Gastroesophageal sphincter (tissue), 4 donors: ENCODE measurements around the gene NDUFS1. TPM values are rescaled to one million over a fixed set of nuclear protein-coding genes. Genes with fewer than 3 reads are reported as not detected.
"Not testable (repeated sequence)": the region's sequence is repeated elsewhere in the genome, so short reads cannot be mapped to it uniquely, and the experiment has no call there.

Experiments
- ATAC-seq: fragments of 150-250 bp; one replicate; pipeline ENCODE4 v1.9.1; 2016; ENCODE audit warnings: mild to moderate bottlenecking, moderate library complexity
- H3K27ac ChIP-seq, 4 donors: fragments of 200-600 bp; sonication (generic) in 3 of 4; 1 replicate in 3 of 4; 2 replicates in 1 of 4; pipeline ENCODE4 v1.5.1; 2016 to 2019
- H3K27me3 ChIP-seq: fragments of 200-600 bp; sonication (generic); one replicate; pipeline ENCODE4 v1.5.1; 2019
- H3K36me3 ChIP-seq, 2 donors: fragments of 200-600 bp; sonication (generic); one replicate each; pipeline ENCODE4 v1.5.1; 2019; ENCODE audit warnings: control low read depth in 1 of 2
- H3K4me1 ChIP-seq, 3 donors: fragments of 200-600 bp; sonication (generic); 1 replicate in 2 of 3; 2 replicates in 1 of 3; pipeline ENCODE4 v1.5.1; 2016 to 2019; ENCODE audit warnings: control low read depth in 2 of 3
- H3K4me3 ChIP-seq, 2 donors: fragments of 200-600 bp; sonication (generic); one replicate each; pipeline ENCODE4 v1.5.1; 2019; ENCODE audit warnings: mild to moderate bottlenecking in 1 of 2, moderate library complexity in 1 of 2
- H3K9me3 ChIP-seq, 3 donors: fragments of 200-600 bp; sonication (generic); one replicate each; pipeline ENCODE4 v1.5.1; 2017 to 2019; ENCODE audit warnings: control low read depth in 2 of 3
- EP300 ChIP-seq: sonication (generic); formaldehyde crosslinking; IDR thresholded peaks from one replicate; pipeline ENCODE4 v1.6.1; 2017; ENCODE audit warnings: antibody characterized with exemption, mild to moderate bottlenecking
- POLR2A ChIP-seq, 2 donors: fragments of 450-650 bp; IDR thresholded peaks; one replicate each; pipeline ENCODE4 v1.6.1; 2017; ENCODE audit warnings: antibody characterized with exemption in 2 of 2, mild to moderate bottlenecking in 2 of 2, moderate library complexity in 1 of 2
- POLR2AphosphoS5 ChIP-seq: sonication (generic); formaldehyde crosslinking; IDR thresholded peaks from one replicate; pipeline ENCODE4 v1.6.1; 2017; ENCODE audit warnings: antibody characterized with exemption
- WGBS, 2 donors: methylation state at CpG; one replicate each; pipeline ENCODE4 v1.1.5; 2018; ENCODE audit warnings: low coverage in 1 of 2; 5-methylcytosine and 5-hydroxymethylcytosine counted together
- total RNA-seq, 4 donors: library from RNA; depleted of rRNA; stranded (reverse); fragments of >200 nt; gene quantifications; one replicate each; pipeline ENCODE4 v1.1.0, GENCODE V29; 2016
- TF ChIP-seq, protein P1 (sequence below), 4 experiments: fragments of 200-600 bp in 2 of 4; fragments of 450-650 bp in 2 of 4; sonication (generic) in 1 of 4; IDR thresholded peaks; one replicate each; pipeline ENCODE4 v1.5.1; 2017 to 2019; ENCODE audit warnings: antibody characterized with exemption in 4 of 4, mild to moderate bottlenecking in 2 of 4, moderate library complexity in 2 of 4

NDUFS1 gene
- total RNA-seq, 4 donors from 2014 or later, result 101 to 165 (median 123) TPM

DNA sequence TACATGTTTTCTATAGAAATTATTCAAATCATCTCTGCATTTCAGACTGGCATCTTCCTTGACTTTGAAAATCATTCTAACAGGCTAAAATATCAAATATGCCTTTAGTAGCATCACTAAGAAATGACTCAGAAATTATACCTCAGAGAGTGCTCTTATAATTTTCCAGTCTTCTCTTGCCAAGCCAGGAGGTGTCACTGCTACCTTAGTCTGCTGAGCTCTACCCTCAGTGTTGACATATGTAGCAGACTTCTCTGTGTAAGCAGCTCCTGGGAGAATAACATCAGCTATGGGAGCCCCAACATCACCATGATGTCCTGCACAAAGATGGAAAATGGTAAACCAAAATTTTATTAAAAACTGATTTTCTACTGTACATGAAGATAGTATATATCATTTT, 31.6 kb downstream of the NDUFS1 start:
- TF ChIP-seq EP300 (no peak), POLR2AphosphoS5 (no peak), POLR2A (IDR thresholded peaks at IDR 0.05) (no peak)
- TF ChIP-seq, protein P1, sequence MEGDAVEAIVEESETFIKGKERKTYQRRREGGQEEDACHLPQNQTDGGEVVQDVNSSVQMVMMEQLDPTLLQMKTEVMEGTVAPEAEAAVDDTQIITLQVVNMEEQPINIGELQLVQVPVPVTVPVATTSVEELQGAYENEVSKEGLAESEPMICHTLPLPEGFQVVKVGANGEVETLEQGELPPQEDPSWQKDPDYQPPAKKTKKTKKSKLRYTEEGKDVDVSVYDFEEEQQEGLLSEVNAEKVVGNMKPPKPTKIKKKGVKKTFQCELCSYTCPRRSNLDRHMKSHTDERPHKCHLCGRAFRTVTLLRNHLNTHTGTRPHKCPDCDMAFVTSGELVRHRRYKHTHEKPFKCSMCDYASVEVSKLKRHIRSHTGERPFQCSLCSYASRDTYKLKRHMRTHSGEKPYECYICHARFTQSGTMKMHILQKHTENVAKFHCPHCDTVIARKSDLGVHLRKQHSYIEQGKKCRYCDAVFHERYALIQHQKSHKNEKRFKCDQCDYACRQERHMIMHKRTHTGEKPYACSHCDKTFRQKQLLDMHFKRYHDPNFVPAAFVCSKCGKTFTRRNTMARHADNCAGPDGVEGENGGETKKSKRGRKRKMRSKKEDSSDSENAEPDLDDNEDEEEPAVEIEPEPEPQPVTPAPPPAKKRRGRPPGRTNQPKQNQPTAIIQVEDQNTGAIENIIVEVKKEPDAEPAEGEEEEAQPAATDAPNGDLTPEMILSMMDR (IDR thresholded peaks at IDR 0.05), result no peak
- no peaks in the 10 kb centered on the region for H3K27me3 ChIP-seq
- H3K9me3 ChIP-seq, result no peaks in the 10 kb centered on the region
- peaks cover 3 to 100% of the 10 kb centered on the region in 2 donors for H3K36me3 ChIP-seq
- ATAC-seq, result no peak
- H3K4me1 ChIP-seq, result no peaks in the 10 kb centered on the region
- no peak overlapping the region for H3K4me3 ChIP-seq
- no peak overlapping the region for H3K27ac ChIP-seq

DNA sequence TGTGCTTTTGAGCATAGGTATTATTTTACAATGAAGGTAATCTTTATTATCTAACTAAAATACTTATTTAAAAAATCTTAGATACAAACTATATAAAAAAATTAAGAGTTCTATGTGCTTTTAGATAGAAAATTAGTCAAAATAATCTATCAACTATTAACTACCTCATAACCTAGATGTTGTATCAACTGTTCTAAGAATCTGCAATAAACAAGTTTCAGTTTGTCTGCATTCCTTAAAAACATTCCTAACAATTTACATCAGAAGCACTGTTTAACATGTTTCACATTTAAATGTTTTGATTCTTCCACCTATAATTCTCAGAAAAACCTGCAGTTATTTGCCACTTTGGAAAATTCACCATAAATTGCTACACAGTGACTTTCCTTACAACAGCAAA, 33.3 kb downstream of the NDUFS1 start:
- Histone ChIP-seq H3K36me3 (peaks cover 3 to 100% of the 10 kb centered on the region in 2 donors), H3K27me3 (no peaks in the 10 kb centered on the region), H3K9me3 (peaks cover 0 to 1% (median 0%) of the 10 kb centered on the region in 3 donors), H3K4me1 (no peaks in the 10 kb centered on the region), H3K27ac (no peak overlapping the region), H3K4me3 (no peak overlapping the region)
- ATAC-seq, result no peak
- TF ChIP-seq POLR2AphosphoS5 (no peak), POLR2A (IDR thresholded peaks at IDR 0.05) (no peak), EP300 (no peak)
- TF ChIP-seq, protein P1 (IDR thresholded peaks at IDR 0.05), result no peak

- peaks cover 3 to 97% of the 10 kb centered on the region in 2 donors for H3K36me3 ChIP-seq
- not testable (repeated sequence) for H3K4me3 ChIP-seq, ATAC-seq, H3K4me1 ChIP-seq, H3K9me3 ChIP-seq, H3K27me3 ChIP-seq, H3K27ac ChIP-seq
- 92% methylated on average over 3 of the region's 3 CpGs; no CpG with 5 or more reads in 1 of the 2 donors for WGBS, 2 donors
These were observed 36.7 kb downstream of the NDUFS1 start for GRCh38 chr2:206122569-206122968.

DNA sequence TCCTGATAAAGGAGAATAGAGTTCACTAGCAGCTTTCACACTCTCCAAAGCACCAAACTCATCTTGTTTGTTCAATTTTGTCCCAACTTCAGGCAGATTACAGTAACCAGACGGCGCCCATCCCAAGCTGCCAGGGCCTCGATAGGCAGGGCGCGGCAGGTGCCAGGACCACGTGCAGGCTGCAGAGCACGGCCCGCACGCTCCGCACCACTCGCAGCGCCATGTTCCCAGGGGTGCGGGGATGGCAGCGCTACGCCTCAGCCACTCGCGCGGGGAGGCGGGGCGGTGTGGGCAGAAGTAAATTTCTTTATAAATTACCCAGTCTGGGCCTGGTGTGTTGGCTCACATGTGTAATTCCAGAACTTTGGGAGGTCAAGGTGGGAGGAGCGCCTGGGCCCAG, 43.0 kb downstream of the NDUFS1 start:
- WGBS, 2 donors, result 78 to 94% methylated on average over 4 to 13 of the region's 21 CpGs
- peaks cover 0 to 7% (median 0%) of the 10 kb centered on the region in 3 donors for H3K9me3 ChIP-seq
- TF ChIP-seq POLR2AphosphoS5 (no peak), EP300 (no peak), POLR2A (IDR thresholded peaks at IDR 0.05) (no peak)
- TF ChIP-seq, protein P1 (IDR thresholded peaks at IDR 0.05), result no peak
- peaks cover 0 to 85% of the 10 kb centered on the region in 2 donors for H3K36me3 ChIP-seq
- no peaks in the 10 kb centered on the region for H3K27me3 ChIP-seq
- H3K27ac ChIP-seq, result no peak overlapping the region
- no peak overlapping the region for H3K4me3 ChIP-seq
- no peaks in the 10 kb centered on the region for H3K4me1 ChIP-seq
- no peak for ATAC-seq

GRCh38 chr2:206115026-206115578, 44.1 kb downstream of the NDUFS1 start:
- no peak overlapping the region for H3K4me3 ChIP-seq
- 97 to 100% methylated on average over 3 of the region's 3 CpGs for WGBS, 2 donors

More at GRCh38 chr2:206115026-206115578, 44.1 kb downstream of the NDUFS1 start:
- no peak overlapping the region for H3K27ac ChIP-seq
- no peaks in the 10 kb centered on the region for H3K9me3 ChIP-seq
- TF ChIP-seq, protein P1 (IDR thresholded peaks at IDR 0.05), result no peak
- TF ChIP-seq EP300, result no peak
- no peak for TF ChIP-seq POLR2AphosphoS5
- TF ChIP-seq POLR2A (IDR thresholded peaks at IDR 0.05), result no peak
- no peaks in the 10 kb centered on the region for H3K27me3 ChIP-seq
- peaks cover 0 to 73% of the 10 kb centered on the region in 2 donors for H3K36me3 ChIP-seq
- H3K4me1 ChIP-seq, result no peaks in the 10 kb centered on the region
- no peak for ATAC-seq
